PC-9 (cell line): ENCODE data around the gene SNX4.

Experiments
- EZH2 ChIP-seq: fragments of 200-600 bp; sonication (generic); IDR thresholded peaks from 2 replicates; pipeline ENCODE4 v1.8.0; 2017; ENCODE audit warnings: antibody characterized with exemption, low read depth
- TF ChIP-seq, protein P1 (sequence below): fragments of 200-600 bp; sonication (generic); conservative IDR thresholded peaks from 2 replicates; pipeline ENCODE4 v1.6.1; 2017; ENCODE audit warnings: mixed run types, antibody characterized with exemption, mild to moderate bottlenecking, moderate library complexity

DNA sequence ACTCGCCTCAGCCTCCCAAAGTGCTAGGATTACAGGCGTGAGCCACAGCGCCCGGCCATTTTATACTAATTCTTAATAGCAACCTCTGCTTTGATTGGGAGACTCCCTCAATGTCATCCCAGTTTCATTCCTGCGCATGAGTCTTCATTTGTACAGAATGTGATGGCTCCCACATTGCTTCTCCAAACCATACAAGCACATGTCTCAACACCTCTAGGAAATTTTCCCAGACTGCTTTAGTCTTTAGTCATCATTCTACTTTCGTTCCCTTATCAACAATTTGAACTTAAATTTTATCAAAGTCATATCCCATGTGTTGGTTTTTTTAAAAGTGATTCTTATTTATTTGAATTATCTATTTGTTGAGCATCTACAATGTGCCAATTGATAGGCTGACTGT lies 58.1 kb downstream of the SNX4 start:
- no peak for TF ChIP-seq EZH2
- TF ChIP-seq, protein P1, sequence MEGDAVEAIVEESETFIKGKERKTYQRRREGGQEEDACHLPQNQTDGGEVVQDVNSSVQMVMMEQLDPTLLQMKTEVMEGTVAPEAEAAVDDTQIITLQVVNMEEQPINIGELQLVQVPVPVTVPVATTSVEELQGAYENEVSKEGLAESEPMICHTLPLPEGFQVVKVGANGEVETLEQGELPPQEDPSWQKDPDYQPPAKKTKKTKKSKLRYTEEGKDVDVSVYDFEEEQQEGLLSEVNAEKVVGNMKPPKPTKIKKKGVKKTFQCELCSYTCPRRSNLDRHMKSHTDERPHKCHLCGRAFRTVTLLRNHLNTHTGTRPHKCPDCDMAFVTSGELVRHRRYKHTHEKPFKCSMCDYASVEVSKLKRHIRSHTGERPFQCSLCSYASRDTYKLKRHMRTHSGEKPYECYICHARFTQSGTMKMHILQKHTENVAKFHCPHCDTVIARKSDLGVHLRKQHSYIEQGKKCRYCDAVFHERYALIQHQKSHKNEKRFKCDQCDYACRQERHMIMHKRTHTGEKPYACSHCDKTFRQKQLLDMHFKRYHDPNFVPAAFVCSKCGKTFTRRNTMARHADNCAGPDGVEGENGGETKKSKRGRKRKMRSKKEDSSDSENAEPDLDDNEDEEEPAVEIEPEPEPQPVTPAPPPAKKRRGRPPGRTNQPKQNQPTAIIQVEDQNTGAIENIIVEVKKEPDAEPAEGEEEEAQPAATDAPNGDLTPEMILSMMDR = no peak
